Middle frontal gyrus (tissue), 1 donor: ENCODE results near the gene PACRG.

Experiments used
- DNase-seq: peaks from one replicate; pipeline ENCODE4 v3.0.0-alpha.2; 2015; ENCODE audit warnings: low spot score; ENCODE audit errors: extremely low spot score

PACRG gene

DNA sequence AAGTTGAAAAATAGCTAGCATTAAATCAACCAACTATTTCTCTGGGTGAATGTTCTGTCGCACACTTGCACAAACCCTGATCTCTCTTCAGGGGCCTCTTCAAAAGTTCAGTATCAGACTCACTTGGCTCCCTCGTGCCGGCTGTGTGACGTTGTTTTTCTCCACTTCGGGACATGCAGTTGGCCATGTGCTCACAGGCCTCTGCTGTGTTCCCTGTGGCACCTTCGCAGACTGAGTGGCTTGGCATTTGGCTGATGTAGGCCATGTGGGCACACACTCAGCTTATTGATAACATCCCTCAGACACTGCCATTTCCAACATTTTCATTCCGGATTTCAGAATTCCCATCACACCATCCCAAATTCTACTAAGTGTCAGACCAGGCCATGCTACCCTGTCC is 49.3 kb downstream of the PACRG start:
- DNase-seq = no peak

DNA sequence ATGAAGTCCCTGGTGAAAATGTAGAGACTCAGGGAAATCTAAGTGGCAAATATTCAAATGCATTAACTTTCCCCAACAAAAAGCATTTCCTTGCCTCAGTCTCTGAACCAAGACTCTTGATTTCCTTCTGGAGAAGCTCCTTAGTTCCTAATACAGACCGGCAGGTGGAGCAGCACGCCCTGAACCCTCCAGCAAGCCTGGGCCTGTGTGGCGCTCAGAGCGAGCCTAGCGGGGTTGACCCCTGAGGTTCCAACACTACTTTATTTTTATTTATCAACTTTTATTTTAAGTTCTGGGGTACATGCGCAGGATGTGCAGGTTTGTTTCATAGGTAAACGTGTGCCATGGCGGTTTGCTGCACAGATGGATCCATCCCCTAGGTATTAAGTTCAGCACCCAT is 50.8 kb downstream of the PACRG start:
- no peak for DNase-seq

DNA sequence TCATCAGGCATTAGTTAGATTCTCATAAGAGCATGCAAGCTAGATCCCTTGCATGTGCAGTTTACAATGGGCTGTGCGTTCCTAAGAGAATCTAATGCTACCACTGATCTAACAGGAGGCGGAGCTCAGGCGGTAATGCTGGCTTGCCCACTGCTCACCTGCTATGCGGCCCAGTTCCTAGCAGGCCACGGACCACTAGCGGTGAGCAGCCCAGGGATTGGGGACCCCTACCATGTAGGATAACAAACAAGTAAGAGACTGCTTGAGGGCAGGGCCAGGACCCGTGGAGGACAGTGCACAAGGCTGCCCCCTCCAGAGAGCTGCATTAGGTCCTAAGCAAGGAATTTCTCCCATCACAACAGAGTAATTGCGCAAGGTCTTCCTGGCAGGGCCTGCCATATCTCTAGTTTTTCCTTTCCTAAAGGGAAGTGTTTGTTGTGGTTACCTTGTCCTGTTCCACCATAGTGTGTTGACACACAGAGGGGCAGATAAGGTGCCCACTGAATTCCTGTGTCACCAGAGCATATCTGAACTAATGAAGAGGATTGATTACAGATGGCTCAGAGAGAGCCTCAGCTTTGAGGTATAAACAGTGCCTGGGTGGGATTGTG is 58.0 kb downstream of the PACRG start:
- no peak for DNase-seq

DNA sequence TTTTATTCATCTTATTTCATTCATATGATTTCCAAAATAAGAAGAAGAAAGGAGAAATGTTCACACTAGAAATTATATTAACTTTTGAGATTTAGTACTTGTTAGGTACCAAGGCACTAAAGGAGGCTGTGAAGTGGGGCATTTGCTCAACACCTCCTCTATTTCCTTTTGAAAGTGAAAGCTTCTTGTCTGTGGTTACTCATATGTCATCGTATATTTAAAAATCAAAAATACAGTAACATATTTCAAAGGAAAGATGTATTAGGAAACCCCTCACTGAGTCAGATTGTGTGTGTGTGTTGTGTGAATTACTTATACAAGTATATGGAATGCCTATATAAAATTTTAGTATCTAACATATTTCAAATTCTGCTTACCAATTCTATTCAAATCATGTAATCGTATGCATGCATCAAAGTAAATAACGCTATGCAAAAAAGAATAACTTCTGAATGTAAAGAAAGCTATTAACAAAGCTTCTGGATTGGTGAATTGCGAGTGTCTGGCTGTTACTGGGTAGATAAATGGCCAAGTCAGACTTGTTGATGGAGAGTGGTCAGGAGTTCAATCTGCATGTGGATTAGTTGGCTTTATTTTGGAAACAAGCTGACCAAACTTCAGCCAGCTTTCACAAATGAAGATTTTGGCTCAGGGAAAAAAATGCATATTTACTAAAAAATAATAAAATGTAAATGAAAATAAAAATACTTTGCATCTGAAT is 70.9 kb downstream of the PACRG start:
- DNase-seq = no peak

- DNase-seq = no peak
Observed at GRCh38 chr6:162814426-162814973, 86.7 kb downstream of the PACRG start.

- no peak for DNase-seq
Observed at GRCh38 chr6:162817196-162817595, 89.4 kb downstream of the PACRG start.

DNA sequence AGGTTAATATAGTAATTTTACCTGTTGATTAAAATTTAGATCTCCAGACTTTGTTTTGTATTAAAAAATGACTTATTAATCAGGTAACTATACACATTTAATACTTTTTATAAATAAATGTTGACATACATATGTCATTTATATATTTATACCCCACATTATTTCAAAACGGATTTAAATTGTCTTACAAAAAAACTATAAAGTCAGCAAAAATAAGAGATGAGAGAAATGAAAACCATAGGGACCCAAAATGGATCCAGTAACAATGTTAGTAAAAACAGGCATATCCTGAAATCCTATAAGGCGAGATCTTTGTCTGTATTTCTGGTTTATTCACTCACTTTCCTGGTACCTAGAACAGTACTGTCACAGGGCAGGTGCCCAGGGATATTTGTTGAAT is 91.5 kb downstream of the PACRG start:
- no peak for DNase-seq

DNA sequence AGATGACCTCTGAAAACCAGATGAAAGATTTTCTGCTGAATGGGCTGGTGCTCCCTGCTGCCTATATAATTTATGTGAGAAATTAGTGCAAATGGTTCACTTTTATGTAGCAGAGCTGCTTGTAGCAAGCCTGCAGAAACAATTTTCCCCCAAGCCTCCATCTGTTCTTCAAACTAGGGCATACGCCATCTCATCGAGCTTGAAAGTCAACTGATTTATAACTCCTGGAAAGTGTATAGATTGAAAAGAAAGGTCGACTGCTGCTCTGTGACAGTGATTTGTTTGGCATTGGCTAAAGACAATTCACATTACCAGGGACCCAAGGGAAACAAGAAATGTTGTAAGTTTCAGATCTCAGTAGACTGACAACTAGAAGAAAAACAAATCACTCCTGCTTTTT is 93.3 kb downstream of the PACRG start:
- no peak for DNase-seq

- DNase-seq = no peak
Observed at GRCh38 chr6:162825597-162825996, 97.8 kb downstream of the PACRG start.

- no peak for DNase-seq
Observed at GRCh38 chr6:162829013-162829742, 101.4 kb downstream of the PACRG start.

- DNase-seq = no peak
Observed at GRCh38 chr6:162833776-162834175, 106.0 kb downstream of the PACRG start.

GRCh38 chr6:162845972-162846371 is 118.2 kb downstream of the PACRG start:
- DNase-seq = no peak

DNA sequence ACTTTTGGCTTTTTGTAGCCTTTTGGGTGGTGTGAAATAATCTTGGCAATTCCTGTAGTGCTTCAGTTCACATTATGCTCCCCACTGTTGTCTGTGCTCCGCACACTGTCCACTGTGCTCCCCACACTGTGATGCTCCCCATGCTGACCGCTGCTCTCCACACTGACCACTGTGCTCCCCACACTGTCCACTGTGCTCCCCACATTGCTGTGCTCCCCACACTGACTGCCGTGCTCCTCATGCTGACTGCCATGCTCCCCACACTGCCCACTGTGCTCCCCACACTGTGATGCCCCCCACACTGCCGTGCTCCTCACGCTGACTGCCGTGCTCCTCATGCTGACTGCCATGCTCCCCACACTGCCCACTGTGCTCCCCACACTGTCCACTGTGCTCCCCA is 118.9 kb downstream of the PACRG start:
- DNase-seq = no peak

DNA sequence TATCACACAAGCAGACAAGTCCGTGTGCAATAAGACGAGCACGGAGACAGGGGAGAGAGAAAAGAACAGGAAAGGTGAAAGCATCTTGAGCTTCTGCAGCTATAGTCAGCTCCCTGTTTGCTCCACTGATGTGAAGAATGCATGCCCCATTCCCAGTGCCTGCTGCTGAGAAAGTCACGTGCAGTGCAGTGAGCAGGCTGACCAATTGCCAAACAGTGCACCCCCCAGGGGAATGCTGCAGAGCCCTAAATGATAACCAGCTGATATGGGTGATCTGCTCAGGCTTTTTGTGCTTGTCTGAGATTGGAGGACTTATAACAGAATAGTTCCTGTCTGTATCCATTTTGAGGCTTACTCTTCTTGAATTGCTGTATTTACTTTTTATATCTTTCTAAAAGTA is 121.5 kb downstream of the PACRG start:
- no peak for DNase-seq

- no peak for DNase-seq
Observed at GRCh38 chr6:162852192-162852591, 124.4 kb downstream of the PACRG start.

GRCh38 chr6:162852840-162853577 is 125.2 kb downstream of the PACRG start:
- no peak for DNase-seq

GRCh38 chr6:162854228-162854627 is 126.5 kb downstream of the PACRG start:
- DNase-seq = no peak

DNA sequence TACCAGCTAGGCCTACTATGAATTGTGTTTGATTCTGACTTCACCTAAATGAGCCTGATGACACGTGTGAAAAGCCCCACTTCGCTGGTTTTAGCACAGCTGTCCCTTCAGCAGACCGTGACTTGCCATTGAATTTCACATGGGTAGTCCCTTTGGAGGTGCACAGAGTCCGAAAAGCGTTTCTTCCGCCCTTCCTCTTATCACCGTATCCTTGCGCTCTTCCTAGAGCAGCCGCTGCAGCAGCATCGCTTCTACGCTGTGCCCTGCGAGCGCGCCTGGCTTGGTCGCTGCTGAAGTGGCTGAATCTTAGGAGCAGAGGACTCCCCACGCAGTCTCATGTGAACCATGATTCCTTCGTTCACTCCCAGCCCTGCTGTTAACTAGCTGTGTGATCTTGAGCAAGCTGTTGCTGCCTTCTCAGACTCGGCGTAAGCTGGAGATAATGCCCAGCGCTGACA is 127.0 kb downstream of the PACRG start:
- DNase-seq = no peak

- DNase-seq = peak; percentile 78
Observed at GRCh38 chr6:162856885-162857284, 129.1 kb downstream of the PACRG start.

- DNase-seq = peak; percentile 25
Observed at GRCh38 chr6:162857326-162857725, 129.6 kb downstream of the PACRG start.

GRCh38 chr6:162862462-162862861 is 134.7 kb downstream of the PACRG start:
- no peak for DNase-seq
